GM12878 (cell line): ENCODE results near the gene ARHGAP26. TPM values are rescaled to one million over a fixed set of nuclear protein-coding genes. Genes with fewer than 3 reads are reported as not detected.
A peak's percentile ranks its signal among the peaks of the same experiment; 100 is the strongest.

Experiments used
- ATAC-seq: fragments of 200-7000 bp; cut with Tn5 transposase; 3 replicates; pipeline ENCODE4 v1.9.1; 2020; ENCODE audit warnings: mild to moderate bottlenecking, moderate library complexity
- BruUV-seq: library from RNA; stranded (reverse); fragments of 400-500 nt; replicated peaks from 2 replicates; lab custom pipeline; 2021; lab: Mats Ljungman, UMichigan
- CTCF ChIA-PET: fragments of 300-600 bp; sonication (Branson Sonifier 250); formaldehyde crosslinking; extraction: SDS; loops from one replicate; lab custom pipeline; 2021; ENCODE audit warnings: inconsistent platforms; lab: Yijun Ruan, JAX
- POLR2A ChIA-PET: fragments of 350-600 bp; formaldehyde crosslinking; extraction: SDS; loops from one replicate; lab custom pipeline; 2021; ENCODE audit warnings: inconsistent platforms; lab: Charles Lee
- RAD21 ChIA-PET: fragments of 300-600 bp; sonication (Branson Sonifier 250); formaldehyde crosslinking; loops from one replicate; lab custom pipeline; 2023; ENCODE audit warnings: antibody characterized with exemption; ENCODE audit not compliant: unreplicated experiment; lab: Charles Lee
- SMC1A ChIA-PET: fragments of 300-600 bp; sonication (Branson Sonifier 250); formaldehyde crosslinking; loops from one replicate; lab custom pipeline; 2023; ENCODE audit not compliant: unreplicated experiment, uncharacterized antibody; lab: Charles Lee
- DNase-seq: peaks from one replicate; pipeline ENCODE4 v3.0.0-alpha.2; 2011; ENCODE audit warnings: low read depth, low spot score
- FAIRE-seq: peaks from 3 replicates; lab custom pipeline; 2011; peaks lifted over from hg19 to GRCh38; lab: Jason Lieb, UNC
- H2AFZ ChIP-seq: 2 replicates; pipeline ENCODE4 v1.6.0; 2011; ENCODE audit warnings: low read depth, low read length, control low read depth; ENCODE audit not compliant: control insufficient read depth
- H3K27ac ChIP-seq: 2 replicates; pipeline ENCODE4 v1.5.1; 2011; ENCODE audit warnings: control low read depth; ENCODE audit not compliant: control insufficient read depth, insufficient read depth
- H3K27me3 ChIP-seq, 2 experiments: replicated peaks in 1 of 2; 2 replicates each; pipeline versions ENCODE4 v1.6.0 to v1.6.1; 2011; ENCODE audit warnings: low read length in 1 of 2; ENCODE audit not compliant: control insufficient read depth in 2 of 2, insufficient read depth in 2 of 2
- H3K36me3 ChIP-seq, 2 experiments: 2 replicates each; pipeline ENCODE4 v1.5.1; 2011; ENCODE audit warnings: low read length in 1 of 2; ENCODE audit not compliant: control insufficient read depth in 2 of 2, insufficient read depth in 2 of 2
- H3K4me1 ChIP-seq: 2 replicates; pipeline ENCODE4 v1.6.1; 2011; ENCODE audit warnings: mild to moderate bottlenecking, low read length, moderate library complexity, mixed read lengths; ENCODE audit not compliant: control insufficient read depth, insufficient read depth
- H3K4me2 ChIP-seq: 2 replicates; pipeline ENCODE4 v1.6.0; 2011; ENCODE audit warnings: control low read depth; ENCODE audit not compliant: control insufficient read depth, insufficient read depth
- H3K4me3 ChIP-seq: fragments of 200-600 bp; sonication (generic); 2 replicates; pipeline ENCODE4 v1.5.1; 2016
- H3K79me2 ChIP-seq: 2 replicates; pipeline ENCODE4 v1.6.0; 2011; ENCODE audit warnings: low read length; ENCODE audit not compliant: control insufficient read depth, insufficient read depth
- H3K9ac ChIP-seq: 2 replicates; pipeline ENCODE4 v1.8.0; 2011; ENCODE audit warnings: low read length, control low read depth, mixed read lengths; ENCODE audit not compliant: control insufficient read depth, insufficient read depth
- H3K9me3 ChIP-seq: replicated peaks from 3 replicates; pipeline ENCODE4 v1.5.1; 2011; ENCODE audit warnings: mild to moderate bottlenecking, low read length; ENCODE audit not compliant: control insufficient read depth, insufficient read depth
- H4K20me1 ChIP-seq: 2 replicates; pipeline ENCODE4 v1.6.0; 2011; ENCODE audit not compliant: control insufficient read depth, insufficient read depth
- BACH1 ChIP-seq: fragments of 450-650 bp; IDR thresholded peaks from 2 replicates; pipeline ENCODE4 v1.6.1; 2017; ENCODE audit warnings: mild to moderate bottlenecking, borderline replicate concordance
- BMI1 ChIP-seq: fragments of 450-650 bp; IDR thresholded peaks from 2 replicates; pipeline ENCODE4 v1.6.1; 2016; ENCODE audit warnings: mild to moderate bottlenecking, moderate library complexity, borderline replicate concordance
- MEF2A ChIP-seq: IDR thresholded peaks from 2 replicates; pipeline ENCODE4 v1.6.1; 2011; ENCODE audit warnings: low read depth, mild to moderate bottlenecking, low read length, moderate library complexity; ENCODE audit not compliant: insufficient read depth
- MTA2 ChIP-seq: fragments of 450-650 bp; IDR thresholded peaks from 2 replicates; pipeline ENCODE4 v1.6.1; 2016; ENCODE audit warnings: low read depth, mild to moderate bottlenecking, moderate library complexity
- NFYB ChIP-seq: IDR thresholded peaks from 2 replicates; pipeline ENCODE4 v1.6.1; 2011; ENCODE audit warnings: low read depth, mild to moderate bottlenecking, low read length, improper control_type of control experiment, moderate library complexity; ENCODE audit not compliant: insufficient read depth
- PAX8 ChIP-seq: fragments of 450-650 bp; IDR thresholded peaks from 2 replicates; pipeline ENCODE4 v1.6.1; 2017; ENCODE audit warnings: mild to moderate bottlenecking, moderate library complexity
- POLR2AphosphoS5 ChIP-seq: IDR thresholded peaks from 2 replicates; pipeline ENCODE4 v1.6.1; 2011; ENCODE audit warnings: mild to moderate bottlenecking, low read length, inconsistent platforms
- RFX5 ChIP-seq: IDR thresholded peaks from 2 replicates; pipeline ENCODE4 v1.6.1; 2011; ENCODE audit warnings: low read depth, low read length, improper control_type of control experiment
- WGBS: methylation state at CpG from one replicate; pipeline ENCODE4 v1.1.6; 2016; ENCODE audit warnings: low lambda C conversion rate; ENCODE audit not compliant: insufficient replicate concordance, insufficient coverage; ENCODE audit errors: missing lambda C conversion rate; 5-methylcytosine and 5-hydroxymethylcytosine counted together
- in situ Hi-C: fragments of 300-500 bp; cut with MboI; formaldehyde crosslinking; loops from 9 replicates; pipeline ENCODE4 v1.14.3; 2018; ENCODE audit warnings: mixed read lengths
- intact Hi-C: fragments of 100-400 bp; cut with micrococcal nuclease; formaldehyde crosslinking; loops from one replicate; pipeline ENCODE4 v1.14.2; 2022; ENCODE audit not compliant: unreplicated experiment
- polyA plus RNA-seq, 11 experiments: library from polyadenylated mRNA; depleted of rRNA in 4 of 11; unstranded in 6 of 11; stranded (reverse) in 5 of 11; fragments of >200 nt; fragmentation: Nextera tagmentation in 4 of 11; fragmentation: Illumina TruSeq in 1 of 11; extraction: Ambion mirVana in 4 of 11; extraction: Trizol in 1 of 11; gene quantifications; 1 replicate in 1 of 11; 2 replicates in 10 of 11; pipeline versions ENCODE4 v1.2.1 to v1.2.3, GENCODE V29; 2011 to 2016; ENCODE audit warnings: inconsistent platforms in 2 of 11, missing spikeins in 2 of 11, low read depth in 1 of 11
- total RNA-seq, 4 experiments: library from RNA; depleted of rRNA in 3 of 4; stranded (reverse); fragments of >200 nt in 3 of 4; fragmentation: Illumina TruSeq in 1 of 4; extraction: Trizol in 1 of 4; gene quantifications; 2 replicates each; pipeline versions ENCODE4 v1.2.1 to v1.2.3, GENCODE V29; 2013 to 2021
- TF ChIP-seq, protein P1 (sequence below): fragments of 450-650 bp; formaldehyde crosslinking; IDR thresholded peaks from 2 replicates; pipeline ENCODE4 v1.5.0; 2022; ENCODE audit warnings: mild to moderate bottlenecking, missing genetic modification characterization

Gene ARHGAP26
- total and polyA plus RNA-seq, 10 of the 15 experiments (the other 5 are each of a cell fraction or from before 2014, with no cell fraction given): 9.4 to 41.5 (median 19.3) TPM

DNA sequence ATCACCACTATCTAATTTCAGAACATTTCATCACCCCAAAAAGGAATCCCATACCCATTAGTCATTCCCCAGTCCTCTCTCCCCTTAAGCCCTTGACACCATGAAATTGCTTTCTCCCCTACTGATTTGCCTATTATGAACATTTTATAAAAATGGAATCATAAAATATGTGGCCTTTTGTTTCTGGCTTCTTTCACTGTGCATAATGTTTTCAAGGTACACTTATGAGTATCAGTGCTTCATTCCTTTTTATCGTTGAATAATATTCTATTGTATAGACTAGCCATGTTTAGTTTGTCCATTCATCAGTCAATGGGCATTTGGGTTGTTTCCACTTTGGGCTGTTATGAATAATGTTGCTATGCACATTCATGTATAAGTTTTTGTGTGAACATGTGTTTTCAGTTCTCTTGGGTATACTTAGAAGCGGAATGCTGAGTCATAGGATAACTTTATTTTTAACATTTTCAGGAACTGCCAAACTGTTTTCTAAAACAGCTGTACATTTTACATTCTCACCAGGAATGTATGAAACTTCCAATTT is 43.9 kb upstream of the ARHGAP26 start (continued):
- TF ChIP-seq, protein P1, sequence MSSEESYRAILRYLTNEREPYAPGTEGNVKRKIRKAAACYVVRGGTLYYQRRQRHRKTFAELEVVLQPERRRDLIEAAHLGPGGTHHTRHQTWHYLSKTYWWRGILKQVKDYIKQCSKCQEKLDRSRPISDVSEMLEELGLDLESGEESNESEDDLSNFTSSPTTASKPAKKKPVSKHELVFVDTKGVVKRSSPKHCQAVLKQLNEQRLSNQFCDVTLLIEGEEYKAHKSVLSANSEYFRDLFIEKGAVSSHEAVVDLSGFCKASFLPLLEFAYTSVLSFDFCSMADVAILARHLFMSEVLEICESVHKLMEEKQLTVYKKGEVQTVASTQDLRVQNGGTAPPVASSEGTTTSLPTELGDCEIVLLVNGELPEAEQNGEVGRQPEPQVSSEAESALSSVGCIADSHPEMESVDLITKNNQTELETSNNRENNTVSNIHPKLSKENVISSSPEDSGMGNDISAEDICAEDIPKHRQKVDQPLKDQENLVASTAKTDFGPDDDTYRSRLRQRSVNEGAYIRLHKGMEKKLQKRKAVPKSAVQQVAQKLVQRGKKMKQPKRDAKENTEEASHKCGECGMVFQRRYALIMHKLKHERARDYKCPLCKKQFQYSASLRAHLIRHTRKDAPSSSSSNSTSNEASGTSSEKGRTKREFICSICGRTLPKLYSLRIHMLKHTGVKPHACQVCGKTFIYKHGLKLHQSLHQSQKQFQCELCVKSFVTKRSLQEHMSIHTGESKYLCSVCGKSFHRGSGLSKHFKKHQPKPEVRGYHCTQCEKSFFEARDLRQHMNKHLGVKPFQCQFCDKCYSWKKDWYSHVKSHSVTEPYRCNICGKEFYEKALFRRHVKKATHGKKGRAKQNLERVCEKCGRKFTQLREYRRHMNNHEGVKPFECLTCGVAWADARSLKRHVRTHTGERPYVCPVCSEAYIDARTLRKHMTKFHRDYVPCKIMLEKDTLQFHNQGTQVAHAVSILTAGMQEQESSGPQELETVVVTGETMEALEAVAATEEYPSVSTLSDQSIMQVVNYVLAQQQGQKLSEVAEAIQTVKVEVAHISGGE: no peak
- peak; percentile 26; the same call in 1 of the 2 replicates for TF ChIP-seq BACH1

DNA sequence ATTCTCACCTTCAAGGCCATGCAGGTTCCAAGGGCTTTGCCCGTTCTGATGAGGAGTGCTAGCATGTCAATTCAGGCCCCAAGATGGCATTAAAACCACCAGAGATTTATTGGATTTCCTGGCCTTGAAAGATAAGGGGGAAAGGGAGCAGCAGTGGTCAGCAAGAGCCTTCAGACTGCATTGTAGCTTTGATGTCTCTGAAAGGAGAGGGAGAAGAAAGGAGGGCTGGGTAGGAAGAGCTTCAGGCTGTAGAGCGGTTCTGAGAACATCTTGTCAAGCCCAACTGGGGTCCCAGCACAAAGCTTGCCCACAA is 42.5 kb upstream of the ARHGAP26 start:
- in situ Hi-C loops (no loop called here), intact Hi-C loops (no loop called here)
- no peak overlapping the region for H3K4me2 ChIP-seq
- no peaks in the 10 kb centered on the region; the same call in 1 of the 2 replicates for H3K4me1 ChIP-seq
- DNase-seq (no peak), FAIRE-seq (no peak), ATAC-seq (no peak)
- WGBS: 54% methylated on average over 2 of the region's 2 CpGs
- H3K27me3 ChIP-seq: no peaks in the 10 kb centered on the region
- no peaks in the 10 kb centered on the region for H3K36me3 ChIP-seq
- no TSS peak for BruUV-seq
- ChIA-PET POLR2A (no interaction called here), CTCF (interaction anchor here (1.0 to 1.1 kb wide), 2 partner anchors 14 to 161 kb away, joined by 3 read pairs; no protein-coding TSS in a partner anchor), RAD21 (no interaction called here), SMC1A (interaction anchor here (0.7 to 1.1 kb wide), 2 partner anchors 11 to 160 kb away, joined by 3 to 4 read pairs; no protein-coding TSS in a partner anchor)
- no peaks in the 10 kb centered on the region; the same call in 2 of the 3 replicates for H3K9me3 ChIP-seq
- H4K20me1 ChIP-seq: no peaks in the 10 kb centered on the region
- no peak overlapping the region for H3K27ac ChIP-seq
- no peak overlapping the region for H2AFZ ChIP-seq
- no peak overlapping the region for H3K4me3 ChIP-seq
- TF ChIP-seq MEF2A (no peak), BMI1 (no peak), MTA2 (no peak), POLR2AphosphoS5 (no peak), RFX5 (no peak), PAX8 (no peak), NFYB (no peak), BACH1 (no peak)
- TF ChIP-seq, all 136 proteins: peak for 0
- Histone ChIP-seq H3K79me2 (no peaks in the 10 kb centered on the region), H3K9ac (no peak overlapping the region)
